ENCODE results near the gene TNFRSF1A. TPM values are rescaled to one million over a fixed set of nuclear protein-coding genes. Genes with fewer than 3 reads are reported as not detected.

TNFRSF1A gene
- polyA plus RNA-seq, 1 donor from 2014 or later = 4.5 TPM

- Histone ChIP-seq H3K4me3 (ENCODE audit: low read length) (no peak overlapping the region), H3K79me2 (replicated peaks; ENCODE audit: insufficient read depth, low read length) (no peaks in the 10 kb centered on the region), H3F3A (ENCODE audit: insufficient read depth, low read length, poor library complexity, severe bottlenecking) (no peaks in the 10 kb centered on the region), H4K20me1 (ENCODE audit: insufficient read depth) (no peaks in the 10 kb centered on the region), H3K27ac (ENCODE audit: low read length) (no peak overlapping the region), H3K4me2 (ENCODE audit: low read length) (no peak overlapping the region), H3K27me3 (ENCODE audit: insufficient read depth, low read depth, low read length) (no peaks in the 10 kb centered on the region), H2AFZ (ENCODE audit: low read depth, low read length) (no peak overlapping the region), H3K36me3 (ENCODE audit: insufficient read depth, low read length) (no peaks in the 10 kb centered on the region), H3K9ac (ENCODE audit: low read length) (no peak overlapping the region), H3K9me2 (ENCODE audit: insufficient read depth, low read length) (no peaks in the 10 kb centered on the region), H3K9me3 (ENCODE audit: low read length) (no peaks in the 10 kb centered on the region)
- TF ChIP-seq EZH2 (IDR thresholded peaks at IDR 0.05; ENCODE audit: borderline replicate concordance, insufficient read depth, low read length, poor library complexity, severe bottlenecking) = no peak
- TF ChIP-seq REST (IDR thresholded peaks at IDR 0.05; ENCODE audit: borderline replicate concordance) = no peak
- no peak for TF ChIP-seq CTCF (IDR thresholded peaks at IDR 0.05; ENCODE audit: poor library complexity, severe bottlenecking)
- TF ChIP-seq POLR2AphosphoS5 (IDR thresholded peaks at IDR 0.05) = no peak
- TF ChIP-seq RAD21 (conservative IDR thresholded peaks at IDR 0.05) = no peak
- TF ChIP-seq MXI1 (conservative IDR thresholded peaks at IDR 0.05; ENCODE audit: poor library complexity, severe bottlenecking) = no peak
- no peak for TF ChIP-seq SMC3 (conservative IDR thresholded peaks at IDR 0.05; ENCODE audit: poor library complexity)
- TF ChIP-seq EP300 (conservative IDR thresholded peaks at IDR 0.05; ENCODE audit: poor library complexity, severe bottlenecking) = no peak
- TF ChIP-seq TAF1 (IDR thresholded peaks at IDR 0.05; ENCODE audit: low read depth) = no peak
Measured at GRCh38 chr12:6360080-6360571, 18.2 kb upstream of the TNFRSF1A start.

GRCh38 chr12:6358881-6359280, 17.0 kb upstream of the TNFRSF1A start:
- Histone ChIP-seq H3K4me3 (ENCODE audit: low read length) (no peak overlapping the region), H3F3A (ENCODE audit: insufficient read depth, low read length, poor library complexity, severe bottlenecking) (no peaks in the 10 kb centered on the region), H4K20me1 (ENCODE audit: insufficient read depth) (no peaks in the 10 kb centered on the region), H3K4me2 (ENCODE audit: low read length) (no peak overlapping the region), H3K36me3 (ENCODE audit: insufficient read depth, low read length) (no peaks in the 10 kb centered on the region), H3K27ac (ENCODE audit: low read length) (no peak overlapping the region), H3K9me2 (ENCODE audit: insufficient read depth, low read length) (no peaks in the 10 kb centered on the region), H3K79me2 (replicated peaks; ENCODE audit: insufficient read depth, low read length) (no peaks in the 10 kb centered on the region), H2AFZ (ENCODE audit: low read depth, low read length) (no peak overlapping the region), H3K9me3 (ENCODE audit: low read length) (no peaks in the 10 kb centered on the region), H3K27me3 (ENCODE audit: insufficient read depth, low read depth, low read length) (no peaks in the 10 kb centered on the region), H3K9ac (ENCODE audit: low read length) (no peak overlapping the region)
- no peak for TF ChIP-seq SMC3 (conservative IDR thresholded peaks at IDR 0.05; ENCODE audit: poor library complexity)
- no peak for TF ChIP-seq POLR2AphosphoS5 (IDR thresholded peaks at IDR 0.05)
- TF ChIP-seq EZH2 (IDR thresholded peaks at IDR 0.05; ENCODE audit: borderline replicate concordance, insufficient read depth, low read length, poor library complexity, severe bottlenecking) = no peak
- no peak for TF ChIP-seq EP300 (conservative IDR thresholded peaks at IDR 0.05; ENCODE audit: poor library complexity, severe bottlenecking)
- TF ChIP-seq MXI1 (conservative IDR thresholded peaks at IDR 0.05; ENCODE audit: poor library complexity, severe bottlenecking) = no peak
- TF ChIP-seq REST (IDR thresholded peaks at IDR 0.05; ENCODE audit: borderline replicate concordance) = no peak
- TF ChIP-seq TAF1 (IDR thresholded peaks at IDR 0.05; ENCODE audit: low read depth) = no peak
- TF ChIP-seq CTCF (IDR thresholded peaks at IDR 0.05; ENCODE audit: poor library complexity, severe bottlenecking) = no peak
- no peak for TF ChIP-seq RAD21 (conservative IDR thresholded peaks at IDR 0.05)
